ENCODE measurements around the gene OR4E2.

The OR4E2 gene

DNA sequence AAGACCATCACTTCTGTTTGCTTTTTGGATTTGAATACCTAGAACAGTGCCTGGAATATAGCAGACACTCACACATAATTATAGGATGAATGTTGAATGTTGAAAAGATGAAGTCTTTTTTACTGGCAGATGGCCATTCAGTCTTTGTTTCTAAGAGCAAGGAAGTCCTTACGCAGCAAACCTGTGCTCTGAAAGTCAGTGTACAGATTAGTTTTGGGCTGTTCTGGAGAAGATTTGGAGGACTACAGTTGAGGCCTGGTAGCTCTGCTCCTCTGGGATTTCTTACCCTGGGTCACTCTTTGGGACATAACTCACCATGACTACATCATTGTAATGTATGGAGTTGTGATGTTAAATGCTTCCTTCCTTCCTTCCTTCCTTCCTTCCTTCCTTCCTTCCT is 3.3 kb downstream of the OR4E2 start:
- TF ChIP-seq, protein P1, sequence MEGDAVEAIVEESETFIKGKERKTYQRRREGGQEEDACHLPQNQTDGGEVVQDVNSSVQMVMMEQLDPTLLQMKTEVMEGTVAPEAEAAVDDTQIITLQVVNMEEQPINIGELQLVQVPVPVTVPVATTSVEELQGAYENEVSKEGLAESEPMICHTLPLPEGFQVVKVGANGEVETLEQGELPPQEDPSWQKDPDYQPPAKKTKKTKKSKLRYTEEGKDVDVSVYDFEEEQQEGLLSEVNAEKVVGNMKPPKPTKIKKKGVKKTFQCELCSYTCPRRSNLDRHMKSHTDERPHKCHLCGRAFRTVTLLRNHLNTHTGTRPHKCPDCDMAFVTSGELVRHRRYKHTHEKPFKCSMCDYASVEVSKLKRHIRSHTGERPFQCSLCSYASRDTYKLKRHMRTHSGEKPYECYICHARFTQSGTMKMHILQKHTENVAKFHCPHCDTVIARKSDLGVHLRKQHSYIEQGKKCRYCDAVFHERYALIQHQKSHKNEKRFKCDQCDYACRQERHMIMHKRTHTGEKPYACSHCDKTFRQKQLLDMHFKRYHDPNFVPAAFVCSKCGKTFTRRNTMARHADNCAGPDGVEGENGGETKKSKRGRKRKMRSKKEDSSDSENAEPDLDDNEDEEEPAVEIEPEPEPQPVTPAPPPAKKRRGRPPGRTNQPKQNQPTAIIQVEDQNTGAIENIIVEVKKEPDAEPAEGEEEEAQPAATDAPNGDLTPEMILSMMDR (IDR thresholded peaks at IDR 0.05; ENCODE audit: control extremely low read depth, extremely low read depth, low read depth, missing control alignments), result no peak
- no peak for DNase-seq (ENCODE audit: extremely low spot score)
- POLR2A ChIA-PET, result no interaction called here
- CTCF ChIA-PET, result no interaction called here

DNA sequence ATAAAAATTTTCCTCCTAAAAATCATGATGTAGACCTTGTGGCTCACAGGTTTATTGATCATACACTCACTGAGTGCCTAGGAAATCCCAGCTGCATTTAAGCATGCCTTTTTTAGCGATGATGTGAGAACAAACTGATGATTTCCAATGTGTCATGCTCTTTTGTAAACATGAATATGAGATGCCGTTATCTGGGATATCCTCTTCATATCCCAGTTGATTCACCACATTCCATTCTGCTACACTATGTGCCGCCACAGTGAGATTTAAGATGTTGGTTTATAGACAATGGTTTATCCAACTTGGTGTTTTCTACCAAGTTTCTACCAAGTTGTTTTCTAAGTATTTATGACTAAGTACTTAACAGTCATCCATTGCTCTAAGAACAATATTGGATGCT is 14.7 kb downstream of the OR4E2 start:
- ChIA-PET POLR2A (no interaction called here), CTCF (no interaction called here)
- TF ChIP-seq, protein P1 (IDR thresholded peaks at IDR 0.05; ENCODE audit: control extremely low read depth, extremely low read depth, low read depth, missing control alignments), result no peak
- no peak for DNase-seq (ENCODE audit: extremely low spot score)

DNA sequence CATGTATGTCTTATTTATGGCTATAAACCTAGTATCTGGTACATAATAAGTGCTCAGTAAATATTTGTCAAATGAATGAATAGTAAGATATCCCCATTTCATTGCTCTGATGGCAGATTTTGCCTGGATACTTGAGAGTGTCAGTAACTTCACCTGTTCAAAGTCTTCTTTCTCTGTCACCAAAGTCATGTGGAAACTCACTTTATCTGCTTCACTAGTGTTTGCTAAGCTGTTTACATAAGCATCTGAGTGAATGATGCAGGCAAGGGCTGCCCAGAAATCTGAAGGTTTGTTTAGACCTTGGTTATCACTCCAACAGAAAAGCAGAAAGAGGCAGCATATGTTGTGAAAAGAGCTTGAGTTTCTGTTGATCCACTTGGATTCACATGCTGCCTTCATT is 15.6 kb downstream of the OR4E2 start:
- TF ChIP-seq, protein P1 (IDR thresholded peaks at IDR 0.05; ENCODE audit: control extremely low read depth, extremely low read depth, low read depth, missing control alignments), result no peak
- no peak for DNase-seq (ENCODE audit: extremely low spot score)
- ChIA-PET CTCF (no interaction called here), POLR2A (no interaction called here)

DNA sequence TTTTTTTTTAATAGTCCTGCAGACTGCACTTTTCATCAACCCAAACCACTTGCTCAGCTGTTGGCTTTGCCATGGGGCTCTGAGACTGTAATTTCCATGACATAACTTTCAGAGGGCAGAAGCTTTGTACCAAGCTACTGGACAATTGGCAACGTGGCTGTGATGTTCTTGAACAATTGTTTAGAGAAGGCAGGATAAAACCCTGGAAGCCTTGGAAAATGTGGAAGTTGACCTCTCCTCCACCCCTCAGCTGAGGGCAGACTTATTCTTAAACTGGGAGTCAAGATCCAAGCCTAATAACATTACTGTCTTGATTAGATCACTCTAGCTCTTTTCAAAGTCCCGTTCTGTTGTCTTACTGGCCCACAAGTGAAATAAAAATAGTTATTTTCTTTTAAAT is 17.7 kb downstream of the OR4E2 start:
- DNase-seq (ENCODE audit: extremely low spot score), result no peak
- TF ChIP-seq, protein P1 (IDR thresholded peaks at IDR 0.05; ENCODE audit: control extremely low read depth, extremely low read depth, low read depth, missing control alignments), result no peak
- ChIA-PET POLR2A (no interaction called here), CTCF (interaction anchor here (1.0 to 2.1 kb wide), 5 partner anchors 8 to 38 kb away, joined by 3 to 6 read pairs (median 4); no protein-coding TSS in a partner anchor)

DNA sequence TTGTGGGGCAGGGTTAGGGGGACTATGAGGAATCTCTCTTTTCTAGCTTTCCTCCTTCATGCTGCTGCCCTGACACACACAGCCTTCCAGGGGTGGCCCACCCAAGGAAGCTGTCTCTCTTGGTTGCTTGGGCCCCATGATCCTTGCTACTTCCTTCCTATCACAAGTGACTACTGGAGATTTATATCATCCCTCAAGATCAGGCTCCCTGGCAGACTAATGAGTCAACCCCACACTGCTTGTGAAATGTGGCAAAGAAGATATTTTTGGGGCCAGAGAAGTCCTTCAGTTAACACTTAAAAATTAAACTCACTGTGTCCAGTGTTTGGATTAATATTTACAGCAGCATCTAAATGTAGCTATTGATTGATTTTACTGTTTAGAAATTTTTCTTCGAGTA is 18.5 kb downstream of the OR4E2 start:
- POLR2A ChIA-PET, result no interaction called here
- no peak for DNase-seq (ENCODE audit: extremely low spot score)
- TF ChIP-seq, protein P1 (IDR thresholded peaks at IDR 0.05; ENCODE audit: control extremely low read depth, extremely low read depth, low read depth, missing control alignments), result no peak
- CTCF ChIA-PET, result interaction anchor here (1.0 to 1.5 kb wide), 3 partner anchors 8 to 15 kb away, joined by 3 to 5 read pairs (median 3); no protein-coding TSS in a partner anchor

DNA sequence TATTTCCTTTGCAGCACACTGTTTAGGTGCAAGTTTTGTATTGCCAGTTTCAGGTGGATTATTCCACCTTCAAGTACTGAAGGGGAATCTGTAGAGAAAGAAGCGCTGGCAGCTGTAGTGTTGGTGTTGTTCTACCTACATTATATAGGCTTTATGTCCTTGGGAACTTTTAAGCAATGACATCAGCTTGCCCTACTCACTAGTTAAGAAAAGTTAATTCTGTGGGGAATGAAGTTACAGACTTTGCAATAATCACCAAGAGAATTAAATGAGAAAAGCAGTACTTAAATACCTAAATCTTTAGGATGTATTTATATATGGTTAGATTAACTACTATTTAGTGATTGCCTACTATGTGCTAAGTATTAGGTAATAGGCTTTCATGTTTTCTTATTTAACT is 20.1 kb downstream of the OR4E2 start, which contains the start of gene OR4E1:
OR4E1 (minus strand) TSS at position 101 of the 400 bp plus-strand sequence. CDS start 2,883 bp downstream, outside the sequence.
- POLR2A ChIA-PET, result no interaction called here
- DNase-seq (ENCODE audit: extremely low spot score), result no peak
- CTCF ChIA-PET, result interaction anchor here (0.8 kb wide), 1 partner anchor 10 kb away, joined by 3 read pairs; no protein-coding TSS in a partner anchor
- TF ChIP-seq, protein P1 (IDR thresholded peaks at IDR 0.05; ENCODE audit: control extremely low read depth, extremely low read depth, low read depth, missing control alignments), result no peak

Measured in GM10248 (cell line).